Activated naive CD4-positive, alpha-beta T cell treated with anti-CD3 and anti-CD28 coated beads for 36 hours (primary cell): ENCODE results near the gene TTC36. TPM values are rescaled to one million over a fixed set of nuclear protein-coding genes. Genes with fewer than 3 reads are reported as not detected.

Source experiments
- CTCF ChIA-PET: fragments of 350-600 bp; sonication (Branson Sonifier 250); formaldehyde crosslinking; loops from one replicate; lab custom pipeline; 2021; ENCODE audit warnings: antibody characterized with exemption; lab: Charles Lee
- DNase-seq: peaks from one replicate; pipeline ENCODE4 v3.0.0-alpha.2; 2020
- H3K27ac Mint-ChIP-seq: one replicate; pipeline ENCODE4 v1.8.0; 2021; ENCODE audit warnings: mild to moderate bottlenecking, mixed read lengths
- H3K27me3 Mint-ChIP-seq: one replicate; pipeline ENCODE4 v1.8.0; 2021; ENCODE audit warnings: low read depth, mixed read lengths
- H3K36me3 Mint-ChIP-seq: one replicate; pipeline ENCODE4 v1.8.0; 2021; ENCODE audit warnings: low read depth, mixed read lengths
- H3K4me1 Mint-ChIP-seq: one replicate; pipeline ENCODE4 v1.8.0; 2021; ENCODE audit warnings: low read depth, mixed read lengths
- H3K4me3 Mint-ChIP-seq: one replicate; pipeline ENCODE4 v1.8.0; 2021; ENCODE audit warnings: mild to moderate bottlenecking, moderate library complexity, mixed read lengths
- H3K9me3 Mint-ChIP-seq: one replicate; pipeline ENCODE4 v1.8.0; 2021; ENCODE audit warnings: mixed read lengths
- intact Hi-C: fragments of 100-400 bp; cut with micrococcal nuclease; formaldehyde crosslinking; loops from one replicate; pipeline ENCODE4 v1.15.1; 2023
- total RNA-seq, 2 experiments: library from RNA; stranded (reverse); gene quantifications; one replicate each; pipeline ENCODE4 v1.2.3, GENCODE V29; 2021

Gene TTC36
- total RNA-seq, 2 experiments from 2014 or later = not detected

DNA sequence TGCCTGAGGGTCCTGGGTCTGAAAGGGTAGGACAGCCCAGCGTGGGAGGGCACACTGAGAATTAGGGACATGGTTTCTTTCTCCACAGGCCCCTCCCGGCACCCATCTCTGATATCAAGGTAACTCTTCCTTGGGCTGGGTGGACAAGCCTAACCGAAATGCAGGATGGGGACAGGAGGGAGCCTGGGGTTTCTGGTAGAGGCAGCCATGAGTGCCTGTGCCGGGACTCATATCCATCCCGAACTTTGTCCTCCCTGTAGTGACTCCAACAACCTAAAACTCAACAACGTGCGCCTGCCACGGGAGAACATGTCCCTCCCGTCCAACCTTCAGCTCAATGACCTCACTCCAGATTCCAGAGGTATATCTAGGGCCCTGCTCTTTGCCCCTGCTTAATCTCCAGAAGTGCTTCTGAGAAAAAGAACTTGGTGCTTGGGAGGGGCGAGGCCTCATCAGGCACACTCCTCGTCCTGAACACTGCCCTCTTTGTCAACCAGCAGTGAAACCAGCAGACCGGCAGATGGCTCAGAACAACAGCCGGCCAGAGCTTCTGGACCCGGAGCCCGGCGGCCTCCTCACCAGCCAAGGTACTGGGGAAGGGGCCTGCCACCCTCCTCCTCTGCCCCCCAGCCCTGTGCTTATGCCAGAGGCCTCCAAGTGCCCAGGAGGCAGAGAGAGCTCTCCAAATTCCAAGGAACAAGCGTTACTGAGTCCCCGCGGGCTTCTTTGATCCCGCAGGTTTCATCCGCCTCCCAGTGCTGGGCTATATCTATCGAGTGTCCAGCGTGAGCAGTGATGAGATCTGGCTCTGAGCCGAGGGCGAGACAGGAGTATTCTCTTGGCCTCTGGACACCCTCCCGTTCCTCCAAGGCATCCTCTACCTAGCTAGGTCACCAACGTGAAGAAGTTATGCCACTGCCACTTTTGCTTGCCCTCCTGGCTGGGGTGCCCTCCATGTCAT lies 6.8 kb downstream of the TTC36 start:
- CTCF ChIA-PET = no interaction called here
- no peak overlapping the region for H3K4me3 Mint-ChIP-seq
- H3K9me3 Mint-ChIP-seq = no peaks in the 10 kb centered on the region
- H3K27ac Mint-ChIP-seq = no peak overlapping the region
- peaks cover 20% of the 10 kb centered on the region for H3K4me1 Mint-ChIP-seq
- no peaks in the 10 kb centered on the region for H3K36me3 Mint-ChIP-seq
- no peaks in the 10 kb centered on the region for H3K27me3 Mint-ChIP-seq
- DNase-seq = no peak
- intact Hi-C loops = no loop called here

DNA sequence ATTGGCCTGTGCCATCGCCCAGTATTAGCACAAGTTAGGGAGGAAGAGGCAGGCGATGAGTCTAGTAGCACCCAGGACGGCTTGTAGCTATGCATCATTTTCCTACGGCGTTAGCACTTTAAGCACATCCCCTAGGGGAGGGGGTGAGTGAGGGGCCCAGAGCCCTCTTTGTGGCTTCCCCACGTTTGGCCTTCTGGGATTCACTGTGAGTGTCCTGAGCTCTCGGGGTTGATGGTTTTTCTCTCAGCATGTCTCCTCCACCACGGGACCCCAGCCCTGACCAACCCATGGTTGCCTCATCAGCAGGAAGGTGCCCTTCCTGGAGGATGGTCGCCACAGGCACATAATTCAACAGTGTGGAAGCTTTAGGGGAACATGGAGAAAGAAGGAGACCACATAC lies 8.0 kb downstream of the TTC36 start:
- Mint-ChIP-seq H3K9me3 (no peaks in the 10 kb centered on the region), H3K36me3 (peaks cover 2% of the 10 kb centered on the region), H3K4me3 (no peak overlapping the region), H3K27me3 (no peaks in the 10 kb centered on the region), H3K27ac (no peak overlapping the region), H3K4me1 (peaks cover 8% of the 10 kb centered on the region)
- CTCF ChIA-PET = no interaction called here
- intact Hi-C loops = no loop called here
- no peak for DNase-seq

DNA sequence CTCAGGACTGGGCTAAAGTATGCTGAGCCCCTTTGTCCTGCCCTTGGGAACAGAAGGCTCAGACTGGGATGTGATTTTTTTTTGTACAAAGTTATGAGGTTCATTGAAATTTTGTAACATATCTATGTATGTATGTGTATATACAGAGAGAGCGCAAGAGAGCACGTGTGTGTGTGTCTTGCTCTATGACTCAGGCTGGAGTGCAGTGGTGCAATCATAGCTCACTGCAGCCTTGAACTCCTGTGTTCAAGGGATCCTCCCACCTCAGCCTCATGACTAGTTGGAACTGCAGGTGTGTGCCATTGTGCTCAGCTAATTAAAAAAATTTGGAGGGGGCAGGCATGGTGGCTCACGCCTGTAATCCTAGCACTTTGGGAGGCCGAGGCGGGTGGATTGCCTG lies 9.5 kb downstream of the TTC36 start:
- no peak overlapping the region for H3K27ac Mint-ChIP-seq
- H3K36me3 Mint-ChIP-seq = peaks cover 3% of the 10 kb centered on the region
- no peak overlapping the region for H3K4me3 Mint-ChIP-seq
- no peak for DNase-seq
- CTCF ChIA-PET = interaction anchor here (0.7 kb wide), 1 partner anchor 236 kb away, joined by 3 read pairs; no protein-coding TSS in a partner anchor
- H3K27me3 Mint-ChIP-seq = no peaks in the 10 kb centered on the region
- no peaks in the 10 kb centered on the region for H3K9me3 Mint-ChIP-seq
- intact Hi-C loops = no loop called here
- H3K4me1 Mint-ChIP-seq = peaks cover 3% of the 10 kb centered on the region

DNA sequence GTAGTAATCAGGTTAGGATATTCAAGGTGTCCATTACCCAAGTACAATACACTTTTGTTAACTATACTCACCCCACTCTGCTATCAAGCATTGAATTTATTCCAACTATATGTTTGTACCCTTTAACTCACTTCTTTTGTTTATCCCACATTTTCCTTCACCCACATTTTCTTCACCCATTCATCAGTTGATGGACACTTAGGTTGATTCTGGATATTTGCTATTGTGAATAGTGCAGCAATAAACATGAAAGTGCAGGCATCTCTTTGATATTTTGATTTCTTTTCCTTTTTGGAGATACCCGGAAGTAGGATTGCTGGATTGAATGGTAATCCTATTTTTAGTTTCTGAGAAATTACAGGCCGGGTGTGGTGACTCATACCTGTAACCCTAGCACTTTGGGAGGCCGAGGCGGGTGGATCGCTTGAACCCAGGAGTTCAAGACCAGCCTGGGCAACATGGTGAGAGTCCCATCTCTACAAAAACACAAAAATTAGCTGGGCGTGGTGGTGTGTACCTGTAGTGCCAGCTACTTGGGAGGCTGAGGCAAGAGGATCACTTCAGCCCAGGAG lies 10.2 kb downstream of the TTC36 start:
- no peak for DNase-seq
- peaks cover 3% of the 10 kb centered on the region for H3K36me3 Mint-ChIP-seq
- no peaks in the 10 kb centered on the region for H3K27me3 Mint-ChIP-seq
- intact Hi-C loops = no loop called here
- H3K9me3 Mint-ChIP-seq = no peaks in the 10 kb centered on the region
- no peak overlapping the region for H3K4me3 Mint-ChIP-seq
- no peaks in the 10 kb centered on the region for H3K4me1 Mint-ChIP-seq
- H3K27ac Mint-ChIP-seq = no peak overlapping the region
- CTCF ChIA-PET = no interaction called here

DNA sequence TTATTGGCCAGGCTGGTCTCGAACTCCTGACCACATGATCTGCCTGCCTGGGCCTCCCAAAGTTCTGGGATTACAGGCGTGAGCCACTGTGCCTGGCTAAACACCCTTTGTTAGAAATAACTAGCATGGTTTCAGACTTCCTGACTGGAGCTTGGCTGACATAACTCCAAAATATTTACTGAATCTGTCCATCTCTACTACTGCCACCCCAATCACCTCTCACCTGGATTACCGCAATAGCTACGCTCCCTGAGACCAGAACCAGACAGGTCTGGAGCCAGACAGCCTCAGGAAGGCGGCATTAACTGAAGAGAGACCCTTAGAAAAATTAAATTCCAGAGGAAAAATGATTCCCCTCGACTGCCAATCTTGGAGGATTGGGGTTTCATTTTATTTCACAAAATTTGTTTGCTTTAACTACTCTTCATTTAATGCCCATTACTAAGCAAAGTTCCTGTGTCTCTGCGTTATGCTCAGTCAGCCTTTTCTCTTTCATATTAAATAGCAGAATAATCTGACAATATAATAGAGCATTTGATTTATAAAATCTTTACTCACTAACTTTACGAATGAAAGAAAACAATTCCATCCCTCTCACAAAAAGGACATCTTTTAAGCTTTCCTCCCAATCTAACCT lies 16.9 kb downstream of the TTC36 start:
- Mint-ChIP-seq H3K27me3 (no peaks in the 10 kb centered on the region), H3K27ac (no peak overlapping the region), H3K36me3 (peaks cover 4% of the 10 kb centered on the region)

DNA sequence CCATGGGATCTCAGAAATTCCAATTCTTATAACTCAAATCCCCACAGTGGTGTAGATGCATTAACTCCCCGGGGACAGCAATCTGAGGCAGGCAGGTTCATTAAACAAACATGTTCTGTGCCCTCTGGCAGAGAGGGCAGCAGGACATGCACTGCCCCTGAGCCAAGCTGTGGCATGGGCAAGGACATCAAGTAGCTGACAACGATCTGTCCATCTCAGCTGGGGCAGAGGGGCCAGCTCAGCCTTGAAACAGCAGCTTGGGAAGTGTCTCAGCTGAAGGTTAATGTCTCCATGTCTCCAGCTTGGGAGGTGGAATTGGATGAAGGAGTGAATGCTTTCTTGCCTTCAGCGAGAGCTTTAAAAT lies 17.4 kb downstream of the TTC36 start:
- Mint-ChIP-seq H3K36me3 (peaks cover 4% of the 10 kb centered on the region), H3K27ac (no peak overlapping the region), H3K27me3 (no peaks in the 10 kb centered on the region), H3K4me1 (no peaks in the 10 kb centered on the region), H3K9me3 (no peaks in the 10 kb centered on the region), H3K4me3 (no peak overlapping the region)
- DNase-seq = no peak
- CTCF ChIA-PET = no interaction called here
- intact Hi-C loops = no loop called here

More for the DNA sequence above, 16.9 kb downstream of the TTC36 start:
- CTCF ChIA-PET = interaction anchor here (0.7 kb wide), 1 partner anchor 26 kb away, joined by 3 read pairs; no protein-coding TSS in a partner anchor
- no peak for DNase-seq
- intact Hi-C loops = no loop called here
- Mint-ChIP-seq H3K4me1 (no peaks in the 10 kb centered on the region), H3K4me3 (no peak overlapping the region), H3K9me3 (no peaks in the 10 kb centered on the region)

DNA sequence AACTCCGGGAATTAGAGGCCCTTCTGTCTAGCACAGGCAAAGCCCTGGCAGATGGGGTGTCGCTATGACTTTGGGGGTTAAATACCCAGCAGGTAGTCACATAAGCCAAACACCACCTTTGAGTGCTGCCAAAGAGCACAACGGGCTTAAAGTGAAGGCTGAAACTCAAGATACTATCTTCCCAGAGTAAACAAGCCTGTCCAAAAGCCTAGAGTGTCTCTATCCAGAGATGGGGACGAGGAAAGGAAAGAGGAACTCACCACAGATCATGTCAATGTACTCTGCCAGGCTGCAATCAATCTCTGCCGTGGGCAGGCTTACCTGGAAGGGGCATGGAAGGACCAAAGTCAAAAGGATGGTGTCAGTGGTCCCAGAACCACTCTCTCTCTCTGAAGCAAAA lies 18.3 kb downstream of the TTC36 start:
- Mint-ChIP-seq H3K27me3 (no peaks in the 10 kb centered on the region), H3K9me3 (no peaks in the 10 kb centered on the region), H3K4me3 (no peak overlapping the region), H3K27ac (no peak overlapping the region), H3K4me1 (no peaks in the 10 kb centered on the region), H3K36me3 (peaks cover 1% of the 10 kb centered on the region)
- no peak for DNase-seq
- CTCF ChIA-PET = no interaction called here
- intact Hi-C loops = no loop called here

DNA sequence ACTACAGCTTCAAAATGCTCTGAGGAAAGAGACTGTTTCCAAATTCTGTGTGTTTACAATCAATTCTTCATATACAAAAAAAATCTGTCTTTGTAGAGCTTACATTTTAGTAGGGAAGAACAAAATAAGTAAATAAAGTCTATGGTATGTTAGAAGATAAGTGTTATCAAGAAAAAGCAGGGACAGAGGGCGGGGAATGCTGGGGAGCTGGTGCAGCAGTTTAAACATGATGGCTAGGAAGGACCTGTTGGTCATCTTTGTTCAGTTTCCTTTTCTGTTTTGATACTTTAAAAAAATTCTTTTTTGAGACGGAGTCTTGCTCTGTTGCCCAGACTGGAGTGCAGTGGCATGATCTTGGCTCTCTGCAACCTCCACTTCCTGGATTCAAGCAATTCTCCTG lies 19.9 kb downstream of the TTC36 start:
- Mint-ChIP-seq H3K27ac (no peak overlapping the region), H3K27me3 (no peaks in the 10 kb centered on the region), H3K4me1 (no peaks in the 10 kb centered on the region), H3K36me3 (peaks cover 4% of the 10 kb centered on the region), H3K4me3 (no peak overlapping the region), H3K9me3 (no peaks in the 10 kb centered on the region)
- intact Hi-C loops = no loop called here
- DNase-seq = no peak
- CTCF ChIA-PET = interaction anchor here (0.7 kb wide), 1 partner anchor 10 kb away, joined by 3 read pairs; no protein-coding TSS in a partner anchor

DNA sequence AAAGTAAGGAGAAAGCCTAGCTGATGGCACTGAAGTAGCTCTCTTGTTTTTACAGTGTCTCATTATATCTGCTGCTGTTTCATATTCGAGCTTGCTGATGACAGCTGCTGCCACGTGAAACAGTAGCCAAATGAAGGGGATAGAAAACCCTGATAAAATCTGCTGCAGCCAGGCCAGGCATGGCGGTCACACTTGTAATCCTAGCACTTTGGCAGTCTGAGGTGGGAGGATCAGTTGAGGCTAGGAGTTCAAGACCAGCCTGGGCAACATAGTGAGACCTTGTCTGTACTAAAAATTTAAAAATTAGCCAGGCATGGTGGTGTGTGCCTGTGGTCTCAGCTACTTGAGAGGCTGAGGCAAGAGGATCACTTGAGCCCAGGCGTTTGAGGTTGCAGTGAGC lies 25.1 kb downstream of the TTC36 start:
- DNase-seq = no peak
- intact Hi-C loops = no loop called here
- Mint-ChIP-seq H3K27ac (no peak overlapping the region), H3K4me1 (no peaks in the 10 kb centered on the region), H3K9me3 (no peaks in the 10 kb centered on the region), H3K4me3 (no peak overlapping the region), H3K27me3 (no peaks in the 10 kb centered on the region), H3K36me3 (peaks cover 11% of the 10 kb centered on the region)
- CTCF ChIA-PET = no interaction called here

DNA sequence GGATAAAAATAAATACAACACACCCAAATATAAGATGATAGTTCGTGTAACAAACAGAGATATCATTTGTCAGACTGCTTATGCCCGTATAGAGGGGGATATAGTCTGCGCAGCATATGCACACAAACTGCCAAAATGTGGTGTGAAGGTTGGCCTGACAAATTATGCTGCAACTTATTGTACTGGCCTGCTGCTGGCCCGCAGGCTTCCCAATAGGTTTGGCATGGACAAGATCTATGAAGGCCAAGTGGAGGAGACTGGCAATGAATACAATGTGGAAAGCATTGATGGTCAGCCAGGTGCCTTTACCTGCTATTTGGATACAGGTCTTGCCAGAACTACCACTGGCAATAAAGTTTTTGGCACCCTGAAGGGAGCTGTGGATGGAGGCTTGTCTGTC lies 33.5 kb downstream of the TTC36 start:
- intact Hi-C loops = no loop called here
- Mint-ChIP-seq H3K36me3 (peaks cover 1% of the 10 kb centered on the region), H3K4me3 (no peak overlapping the region), H3K9me3 (no peaks in the 10 kb centered on the region), H3K27me3 (no peaks in the 10 kb centered on the region), H3K4me1 (peaks cover 17% of the 10 kb centered on the region), H3K27ac (no peak overlapping the region)
- DNase-seq = no peak
- CTCF ChIA-PET = no interaction called here

DNA sequence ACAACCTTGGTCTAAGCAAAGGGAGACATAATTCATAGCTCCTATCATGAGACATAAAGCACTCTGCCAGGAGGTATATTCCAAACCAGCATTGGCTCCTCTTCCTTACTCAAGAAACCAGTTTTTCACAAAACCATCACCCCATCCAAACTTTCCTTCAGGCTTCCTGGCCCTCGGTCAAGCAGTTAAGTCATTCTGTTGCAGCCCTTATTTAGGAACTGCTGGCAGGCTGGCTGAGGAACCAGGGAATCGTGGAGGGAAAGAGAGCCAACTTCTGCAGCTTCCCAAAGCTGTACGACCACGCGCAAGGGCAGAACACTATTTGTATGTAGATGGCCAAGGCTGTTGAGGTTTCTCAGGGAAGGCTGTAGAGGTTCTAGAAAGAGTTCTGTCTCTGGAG lies 37.8 kb downstream of the TTC36 start:
- H3K9me3 Mint-ChIP-seq = no peaks in the 10 kb centered on the region
- H3K4me3 Mint-ChIP-seq = peak overlapping the region; percentile 70
- no peak overlapping the region for H3K27ac Mint-ChIP-seq
- CTCF ChIA-PET = no interaction called here
- H3K27me3 Mint-ChIP-seq = no peaks in the 10 kb centered on the region
- H3K4me1 Mint-ChIP-seq = peaks cover 24% of the 10 kb centered on the region
- intact Hi-C loops = no loop called here
- H3K36me3 Mint-ChIP-seq = no peaks in the 10 kb centered on the region
- DNase-seq = no peak

DNA sequence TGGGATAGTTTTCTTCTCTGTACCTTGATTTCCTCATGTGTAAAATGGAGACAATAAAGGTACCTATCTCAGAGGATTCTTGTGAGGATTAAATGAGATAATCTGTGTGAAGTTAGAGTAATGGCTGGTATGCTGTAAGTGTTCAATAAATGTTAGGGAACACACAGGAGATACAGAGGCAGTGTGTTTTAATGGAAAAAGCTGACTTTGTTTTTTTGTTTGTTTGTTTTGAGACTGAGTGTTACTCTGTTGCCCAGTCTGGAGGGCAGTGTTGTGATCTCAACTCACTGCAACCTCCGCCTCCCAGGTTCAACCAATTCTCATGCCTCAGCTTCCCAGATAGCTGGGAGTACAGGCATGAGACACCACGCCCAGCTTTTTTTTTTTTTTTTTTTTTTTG lies 42.4 kb downstream of the TTC36 start:
- Mint-ChIP-seq H3K9me3 (no peaks in the 10 kb centered on the region), H3K27ac (no peak overlapping the region), H3K4me1 (peaks cover 41% of the 10 kb centered on the region), H3K36me3 (peaks cover 10% of the 10 kb centered on the region), H3K4me3 (no peak overlapping the region), H3K27me3 (no peaks in the 10 kb centered on the region)
- CTCF ChIA-PET = interaction anchor here (0.5 to 1.6 kb wide), 8 partner anchors 12 to 427 kb away, joined by 3 to 6 read pairs (median 3); no protein-coding TSS in a partner anchor
- intact Hi-C loops = loop anchor here (1.0 to 5.0 kb wide), 2 partner anchors 267 to 362 kb away; no protein-coding TSS in a partner anchor
- no peak for DNase-seq
